ENCODE results near the gene SYCP3. TPM values are rescaled to one million over a fixed set of nuclear protein-coding genes. Genes with fewer than 3 reads are reported as not detected.

Gene SYCP3
- total and polyA plus RNA-seq, 2 of the 13 experiments (the other 11 are each of a cell fraction or from before 2014, with no cell fraction given): not detected

DNA sequence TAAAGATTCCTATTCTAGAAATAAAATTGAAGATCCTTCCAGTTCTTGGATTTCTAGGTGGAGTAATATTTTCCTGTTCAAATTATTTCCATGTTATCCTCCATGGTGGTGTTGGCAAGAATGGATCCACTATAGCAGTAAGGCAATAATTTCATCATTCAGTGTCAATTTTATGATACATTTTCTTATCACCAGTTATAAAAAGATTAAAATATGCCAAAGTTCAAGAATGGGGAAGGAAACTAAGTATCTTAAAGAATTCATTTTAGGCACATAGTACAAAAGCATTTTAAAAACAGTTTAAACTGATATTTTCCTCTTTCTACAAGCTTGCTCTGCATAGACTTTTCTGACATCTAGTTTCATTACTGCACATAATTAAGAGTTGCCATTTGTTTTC lies 19.1 kb downstream of the SYCP3 start:
- CTCF ChIA-PET (ENCODE audit: low intra/inter-chr PET ratio, low total read pairs): no interaction called here
- POLR2A ChIA-PET: no interaction called here
- no peak for FAIRE-seq
- TF ChIP-seq, protein P1, sequence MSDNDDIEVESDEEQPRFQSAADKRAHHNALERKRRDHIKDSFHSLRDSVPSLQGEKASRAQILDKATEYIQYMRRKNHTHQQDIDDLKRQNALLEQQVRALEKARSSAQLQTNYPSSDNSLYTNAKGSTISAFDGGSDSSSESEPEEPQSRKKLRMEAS (IDR thresholded peaks at IDR 0.05): no peak
- TF ChIP-seq, protein P2, sequence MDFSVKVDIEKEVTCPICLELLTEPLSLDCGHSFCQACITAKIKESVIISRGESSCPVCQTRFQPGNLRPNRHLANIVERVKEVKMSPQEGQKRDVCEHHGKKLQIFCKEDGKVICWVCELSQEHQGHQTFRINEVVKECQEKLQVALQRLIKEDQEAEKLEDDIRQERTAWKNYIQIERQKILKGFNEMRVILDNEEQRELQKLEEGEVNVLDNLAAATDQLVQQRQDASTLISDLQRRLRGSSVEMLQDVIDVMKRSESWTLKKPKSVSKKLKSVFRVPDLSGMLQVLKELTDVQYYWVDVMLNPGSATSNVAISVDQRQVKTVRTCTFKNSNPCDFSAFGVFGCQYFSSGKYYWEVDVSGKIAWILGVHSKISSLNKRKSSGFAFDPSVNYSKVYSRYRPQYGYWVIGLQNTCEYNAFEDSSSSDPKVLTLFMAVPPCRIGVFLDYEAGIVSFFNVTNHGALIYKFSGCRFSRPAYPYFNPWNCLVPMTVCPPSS (IDR thresholded peaks at IDR 0.05): no peak
- no peak for TF ChIP-seq ZNF124 (CRISPR knock-in tag; IDR thresholded peaks at IDR 0.05)
- no peak for TF ChIP-seq ZNF792 (CRISPR knock-in tag; IDR thresholded peaks at IDR 0.05)
- no peak for TF ChIP-seq MEIS2 (CRISPR knock-in tag; IDR thresholded peaks at IDR 0.05)
- no peak for TF ChIP-seq ZNF543 (CRISPR knock-in tag; IDR thresholded peaks at IDR 0.05)
- no peak for TF ChIP-seq ZKSCAN8 (CRISPR knock-in tag; IDR thresholded peaks at IDR 0.05; ENCODE audit: borderline replicate concordance)
- no peak for TF ChIP-seq ZNF660 (CRISPR knock-in tag; IDR thresholded peaks at IDR 0.05; ENCODE audit: borderline replicate concordance, low read depth)
- no peak for TF ChIP-seq FOXA3 (CRISPR knock-in tag; IDR thresholded peaks at IDR 0.05)
- TF ChIP-seq, protein P3, sequence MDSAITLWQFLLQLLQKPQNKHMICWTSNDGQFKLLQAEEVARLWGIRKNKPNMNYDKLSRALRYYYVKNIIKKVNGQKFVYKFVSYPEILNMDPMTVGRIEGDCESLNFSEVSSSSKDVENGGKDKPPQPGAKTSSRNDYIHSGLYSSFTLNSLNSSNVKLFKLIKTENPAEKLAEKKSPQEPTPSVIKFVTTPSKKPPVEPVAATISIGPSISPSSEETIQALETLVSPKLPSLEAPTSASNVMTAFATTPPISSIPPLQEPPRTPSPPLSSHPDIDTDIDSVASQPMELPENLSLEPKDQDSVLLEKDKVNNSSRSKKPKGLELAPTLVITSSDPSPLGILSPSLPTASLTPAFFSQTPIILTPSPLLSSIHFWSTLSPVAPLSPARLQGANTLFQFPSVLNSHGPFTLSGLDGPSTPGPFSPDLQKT (CRISPR knock-in tag; IDR thresholded peaks at IDR 0.05; ENCODE audit: borderline replicate concordance): no peak
- no peak for TF ChIP-seq ZNF441 (CRISPR knock-in tag; IDR thresholded peaks at IDR 0.05; ENCODE audit: borderline replicate concordance)
- no peak for TF ChIP-seq ZNF354B (CRISPR knock-in tag; IDR thresholded peaks at IDR 0.05)
- TF ChIP-seq SATB2 (CRISPR knock-in tag; IDR thresholded peaks at IDR 0.05): no peak
- TF ChIP-seq SRSF9 (IDR thresholded peaks at IDR 0.05; ENCODE audit: borderline replicate concordance, insufficient read depth, low read depth, low read length, poor library complexity, severe bottlenecking): no peak
- TF ChIP-seq, protein P4, sequence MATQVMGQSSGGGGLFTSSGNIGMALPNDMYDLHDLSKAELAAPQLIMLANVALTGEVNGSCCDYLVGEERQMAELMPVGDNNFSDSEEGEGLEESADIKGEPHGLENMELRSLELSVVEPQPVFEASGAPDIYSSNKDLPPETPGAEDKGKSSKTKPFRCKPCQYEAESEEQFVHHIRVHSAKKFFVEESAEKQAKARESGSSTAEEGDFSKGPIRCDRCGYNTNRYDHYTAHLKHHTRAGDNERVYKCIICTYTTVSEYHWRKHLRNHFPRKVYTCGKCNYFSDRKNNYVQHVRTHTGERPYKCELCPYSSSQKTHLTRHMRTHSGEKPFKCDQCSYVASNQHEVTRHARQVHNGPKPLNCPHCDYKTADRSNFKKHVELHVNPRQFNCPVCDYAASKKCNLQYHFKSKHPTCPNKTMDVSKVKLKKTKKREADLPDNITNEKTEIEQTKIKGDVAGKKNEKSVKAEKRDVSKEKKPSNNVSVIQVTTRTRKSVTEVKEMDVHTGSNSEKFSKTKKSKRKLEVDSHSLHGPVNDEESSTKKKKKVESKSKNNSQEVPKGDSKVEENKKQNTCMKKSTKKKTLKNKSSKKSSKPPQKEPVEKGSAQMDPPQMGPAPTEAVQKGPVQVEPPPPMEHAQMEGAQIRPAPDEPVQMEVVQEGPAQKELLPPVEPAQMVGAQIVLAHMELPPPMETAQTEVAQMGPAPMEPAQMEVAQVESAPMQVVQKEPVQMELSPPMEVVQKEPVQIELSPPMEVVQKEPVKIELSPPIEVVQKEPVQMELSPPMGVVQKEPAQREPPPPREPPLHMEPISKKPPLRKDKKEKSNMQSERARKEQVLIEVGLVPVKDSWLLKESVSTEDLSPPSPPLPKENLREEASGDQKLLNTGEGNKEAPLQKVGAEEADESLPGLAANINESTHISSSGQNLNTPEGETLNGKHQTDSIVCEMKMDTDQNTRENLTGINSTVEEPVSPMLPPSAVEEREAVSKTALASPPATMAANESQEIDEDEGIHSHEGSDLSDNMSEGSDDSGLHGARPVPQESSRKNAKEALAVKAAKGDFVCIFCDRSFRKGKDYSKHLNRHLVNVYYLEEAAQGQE (IDR thresholded peaks at IDR 0.05; ENCODE audit: borderline replicate concordance in 1 of 2, low read depth in 1 of 2, low read length in 2 of 2): no peak
- no peak for TF ChIP-seq NPAS2 (CRISPR knock-in tag; IDR thresholded peaks at IDR 0.05; ENCODE audit: borderline replicate concordance)
- TF ChIP-seq NR2C2 (CRISPR knock-in tag; IDR thresholded peaks at IDR 0.05; ENCODE audit: borderline replicate concordance): no peak

More for the DNA sequence above, 19.1 kb downstream of the SYCP3 start:
- no peak for ATAC-seq
- Histone ChIP-seq H2AFZ (ENCODE audit: low read length) (no peak overlapping the region), H3K4me3 (replicated peaks in 1 of 3; ENCODE audit: insufficient read depth in 1 of 3, low read depth in 2 of 3, low read length in 3 of 3) (no peak overlapping the region), H3K27me3 (ENCODE audit: control insufficient read depth in 1 of 2, insufficient read depth in 2 of 2, low read length in 2 of 2) (no peaks in the 10 kb centered on the region), H3K36me3 (replicated peaks in 1 of 2; ENCODE audit: control insufficient read depth in 1 of 2, insufficient read depth in 2 of 2, low read length in 2 of 2) (peaks cover 4 to 66% of the 10 kb centered on the region in 2 experiments), H3K27ac (ENCODE audit: extremely low read length, insufficient read depth, low read length) (no peak overlapping the region), H4K20me1 (ENCODE audit: insufficient read depth, low read length) (no peaks in the 10 kb centered on the region), H3K4me2 (ENCODE audit: low read depth, low read length) (no peak overlapping the region), H3K79me2 (ENCODE audit: insufficient read depth, low read length) (peaks cover 31% of the 10 kb centered on the region), H3K9me3 (ENCODE audit: low read length) (no peaks in the 10 kb centered on the region), H3K4me1 (ENCODE audit: insufficient read depth, low read length) (peaks cover under 1% of the 10 kb centered on the region), H3K9ac (ENCODE audit: insufficient read depth, low read depth, low read length) (no peak overlapping the region)
- intact Hi-C loops (cut with micrococcal nuclease; ENCODE audit: unreplicated experiment): no loop called here
- in situ Hi-C loops (cut with HindIII; ENCODE audit: extremely low pct_ligation_motif_present, low pct_unique_long_range_greater_than_20kb): no loop called here
- DNase-seq (ENCODE audit: low spot score): no peak
- BruUV-seq (replicated peaks): no TSS peak
